Erythroblast (primary cell): ENCODE data around the gene SYNPO.
A peak's percentile ranks its signal among the peaks of the same experiment; 100 is the strongest.

Experiments used
- DNase-seq, 2 experiments: peaks; one replicate each; lab custom pipeline; 2025; lab: John Stamatoyannopoulos, UW
- GATA1 ChIP-seq: IDR thresholded peaks from 2 replicates; pipeline ENCODE4 v1.6.1; 2011; ENCODE audit warnings: low read depth, mild to moderate bottlenecking, control low read depth, low read length, moderate library complexity
- POLR2A ChIP-seq: IDR thresholded peaks from 2 replicates; pipeline ENCODE4 v1.6.1; 2011; ENCODE audit warnings: mild to moderate bottlenecking, low read length

SYNPO gene

GRCh38 chr5:150624334-150625163, 15.9 kb upstream of the SYNPO start:
- peak; percentile 18 to 35 for DNase-seq
- no peak for TF ChIP-seq GATA1
- no peak for TF ChIP-seq POLR2A

GRCh38 chr5:150625164-150625535, 15.3 kb upstream of the SYNPO start:
- TF ChIP-seq POLR2A (no peak), GATA1 (no peak)
- DNase-seq, result no peak

- TF ChIP-seq POLR2A, result no peak
- no peak for TF ChIP-seq GATA1
- no peak for DNase-seq
Measured at GRCh38 chr5:150625831-150626746, 14.4 kb upstream of the SYNPO start.

GRCh38 chr5:150626853-150627276, 13.6 kb upstream of the SYNPO start:
- DNase-seq, result no peak

GRCh38 chr5:150627731-150628545, 12.5 kb upstream of the SYNPO start:
- DNase-seq, result no peak
- TF ChIP-seq POLR2A (no peak), GATA1 (no peak)

More at GRCh38 chr5:150626853-150627276, 13.6 kb upstream of the SYNPO start:
- no peak for TF ChIP-seq POLR2A

- TF ChIP-seq POLR2A, result no peak
- TF ChIP-seq GATA1, result no peak
- DNase-seq, result no peak
Measured at GRCh38 chr5:150628936-150629485, 11.4 kb upstream of the SYNPO start.

GRCh38 chr5:150630016-150630415, 10.4 kb upstream of the SYNPO start:
- DNase-seq, result no peak
- TF ChIP-seq POLR2A, result no peak
- no peak for TF ChIP-seq GATA1

GRCh38 chr5:150630461-150631325, 9.8 kb upstream of the SYNPO start:
- no peak for DNase-seq
- TF ChIP-seq POLR2A (no peak), GATA1 (no peak)

- DNase-seq, result no peak
- TF ChIP-seq GATA1 (no peak), POLR2A (no peak)
Measured at GRCh38 chr5:150631326-150631701, 9.1 kb upstream of the SYNPO start.

- DNase-seq, result no peak
- TF ChIP-seq POLR2A (no peak), GATA1 (no peak)
Measured at GRCh38 chr5:150632305-150633160, 7.9 kb upstream of the SYNPO start.

- no peak for DNase-seq
- TF ChIP-seq GATA1, result no peak
Measured at GRCh38 chr5:150633429-150633828, 7.0 kb upstream of the SYNPO start.
